HEK293T (cell line): ENCODE data around the gene COPS7A.

Experiments used
- CTCF ChIA-PET: fragments of 350-600 bp; formaldehyde crosslinking; extraction: SDS; loops from one replicate; lab custom pipeline; 2021; ENCODE audit warnings: antibody characterized with exemption, inconsistent platforms; lab: Yijun Ruan, JAX
- POLR2A ChIA-PET: fragments of 350-600 bp; formaldehyde crosslinking; extraction: SDS; loops from one replicate; lab custom pipeline; 2020; ENCODE audit warnings: antibody characterized with exemption, inconsistent platforms; lab: Yijun Ruan, JAX
- DNase-seq: peaks from one replicate; pipeline ENCODE4 v3.0.0; 2012; ENCODE audit warnings: mixed read lengths; ENCODE audit errors: extremely low spot score
- ARNT ChIP-seq: fragments of 450-650 bp; IDR thresholded peaks from 2 replicates; pipeline ENCODE4 v1.6.1; 2017; ENCODE audit warnings: mild to moderate bottlenecking
- BHLHE40 ChIP-seq: fragments of 450-650 bp; IDR thresholded peaks from 2 replicates; pipeline ENCODE4 v1.6.1; 2016; ENCODE audit warnings: mild to moderate bottlenecking, moderate library complexity, borderline replicate concordance
- CTBP1 ChIP-seq: fragments of 450-650 bp; IDR thresholded peaks from 2 replicates; pipeline ENCODE4 v1.6.1; 2016; ENCODE audit warnings: borderline replicate concordance
- ELF4 ChIP-seq: fragments of 450-650 bp; IDR thresholded peaks from 2 replicates; pipeline ENCODE4 v1.6.1; 2017; ENCODE audit warnings: antibody characterized with exemption
- FOXA1 ChIP-seq: fragments of 450-650 bp; IDR thresholded peaks from 2 replicates; pipeline ENCODE4 v1.6.1; 2016; ENCODE audit warnings: mild to moderate bottlenecking
- FOXK2 ChIP-seq: fragments of 450-650 bp; IDR thresholded peaks from 2 replicates; pipeline ENCODE4 v1.6.1; 2016; ENCODE audit warnings: mild to moderate bottlenecking
- FOXM1 ChIP-seq: fragments of 450-650 bp; IDR thresholded peaks from 2 replicates; pipeline ENCODE4 v1.6.1; 2017; ENCODE audit warnings: mild to moderate bottlenecking, borderline replicate concordance
- HDGF ChIP-seq: fragments of 450-650 bp; IDR thresholded peaks from 2 replicates; pipeline ENCODE4 v1.6.1; 2017; ENCODE audit warnings: antibody characterized with exemption, borderline replicate concordance
- L3MBTL2 ChIP-seq: fragments of 450-650 bp; conservative IDR thresholded peaks from 2 replicates; pipeline ENCODE4 v1.6.1; 2016; ENCODE audit warnings: mild to moderate bottlenecking
- LEF1 ChIP-seq: fragments of 450-650 bp; IDR thresholded peaks from 2 replicates; pipeline ENCODE4 v1.6.1; 2017; ENCODE audit warnings: mild to moderate bottlenecking, borderline replicate concordance
- NFRKB ChIP-seq: fragments of 450-650 bp; IDR thresholded peaks from 2 replicates; pipeline ENCODE4 v1.6.1; 2016; ENCODE audit warnings: mild to moderate bottlenecking, moderate library complexity
- PKNOX1 ChIP-seq: fragments of 450-650 bp; IDR thresholded peaks from 2 replicates; pipeline ENCODE4 v1.6.1; 2016
- SP1 ChIP-seq: fragments of 450-650 bp; IDR thresholded peaks from 2 replicates; pipeline ENCODE4 v1.6.1; 2017
- SUZ12 ChIP-seq: fragments of 450-650 bp; IDR thresholded peaks from 2 replicates; pipeline ENCODE4 v1.6.1; 2016; ENCODE audit warnings: mild to moderate bottlenecking
- TARDBP ChIP-seq: fragments of 450-650 bp; IDR thresholded peaks from 2 replicates; pipeline ENCODE4 v1.6.1; 2016
- ZNF384 ChIP-seq: fragments of 450-650 bp; IDR thresholded peaks from 2 replicates; pipeline ENCODE4 v1.6.1; 2016

Gene COPS7A

GRCh38 chr12:6770094-6770493 lies 46.2 kb downstream of the COPS7A start:
- ChIA-PET CTCF (interaction anchor here (2.1 kb wide), 1 partner anchor 17 kb away, joined by 15 read pairs; the partner anchor contains the start of gene MLF2), POLR2A (interaction anchor here (1.4 to 8.6 kb wide), 3 partner anchors 17 to 81 kb away, joined by 8 to 148 read pairs (median 46); partner anchors contain the start of genes GPR162, MLF2 and ZNF384)
- no peak for TF ChIP-seq FOXM1
- TF ChIP-seq CTBP1 = no peak
- TF ChIP-seq LEF1 = no peak
- no peak for TF ChIP-seq ELF4
- TF ChIP-seq NFRKB = no peak
- no peak for TF ChIP-seq BHLHE40
- no peak for TF ChIP-seq SP1
- TF ChIP-seq HDGF = no peak
- TF ChIP-seq TARDBP = no peak
- TF ChIP-seq FOXA1 = no peak
- TF ChIP-seq PKNOX1 = no peak
- TF ChIP-seq FOXK2 = no peak
- no peak for TF ChIP-seq SUZ12
- no peak for TF ChIP-seq ZNF384
- TF ChIP-seq ARNT = no peak
- TF ChIP-seq L3MBTL2 = no peak
- DNase-seq = no peak

GRCh38 chr12:6770600-6770999 lies 46.8 kb downstream of the COPS7A start:
- no peak for TF ChIP-seq SUZ12
- CTCF ChIA-PET = interaction anchor here (0.7 to 2.1 kb wide), 3 partner anchors 17 to 61 kb away, joined by 3 to 15 read pairs (median 6); partner anchors contain the start of gene MLF2
- no peak for DNase-seq
- POLR2A ChIA-PET = interaction anchor here (5.8 to 8.6 kb wide), 2 partner anchors 17 to 52 kb away, joined by 46 to 148 read pairs; partner anchors contain the start of genes GPR162 and MLF2

GRCh38 chr12:6771091-6771495 lies 47.2 kb downstream of the COPS7A start:
- POLR2A ChIA-PET = interaction anchor here (1.1 to 8.6 kb wide), 2 partner anchors 18 to 47 kb away, joined by 3 to 148 read pairs; partner anchors contain the start of genes COPS7A and MLF2

GRCh38 chr12:6771509-6772330 lies 47.9 kb downstream of the COPS7A start:
- POLR2A ChIA-PET = interaction anchor here (0.9 to 8.6 kb wide), 3 partner anchors 18 to 50 kb away, joined by 3 to 148 read pairs (median 3); partner anchors contain the start of genes COPS7A, GPR162 and MLF2
- no peak for DNase-seq
- TF ChIP-seq LEF1 (no peak), BHLHE40 (no peak), NFRKB (no peak), FOXM1 (no peak), TARDBP (no peak), FOXA1 (no peak), PKNOX1 (no peak)
- CTCF ChIA-PET = interaction anchor here (0.6 to 1.8 kb wide), 3 partner anchors 14 to 98 kb away, joined by 3 to 6 read pairs (median 5); partner anchors contain the start of gene MLF2

More at GRCh38 chr12:6771091-6771495, 47.2 kb downstream of the COPS7A start:
- DNase-seq = no peak
- CTCF ChIA-PET = interaction anchor here (0.6 to 1.8 kb wide), 3 partner anchors 18 to 99 kb away, joined by 3 to 6 read pairs (median 5); partner anchors contain the start of gene MLF2
- TF ChIP-seq LEF1 (no peak), PKNOX1 (no peak), ZNF384 (no peak), SUZ12 (no peak), FOXK2 (no peak), FOXM1 (no peak), HDGF (no peak)

GRCh38 chr12:6772331-6772695 lies 48.5 kb downstream of the COPS7A start, which contains the start of gene LAG3:
LAG3 (plus strand) TSS chr12:6772520; CDS start chr12:6772853, 333 bp downstream.
- CTCF ChIA-PET = interaction anchor here (1.0 to 1.8 kb wide), 2 partner anchors 14 to 19 kb away, joined by 3 to 6 read pairs; partner anchors contain the start of gene MLF2
- DNase-seq = no peak
- no peak for TF ChIP-seq FOXM1
- TF ChIP-seq HDGF = no peak
- no peak for TF ChIP-seq FOXK2
- no peak for TF ChIP-seq ARNT
- no peak for TF ChIP-seq BHLHE40
- no peak for TF ChIP-seq CTBP1
- TF ChIP-seq L3MBTL2 = no peak
- no peak for TF ChIP-seq NFRKB
- no peak for TF ChIP-seq FOXA1
- POLR2A ChIA-PET = interaction anchor here (0.9 to 1.1 kb wide), 2 partner anchors 49 kb away, joined by 3 read pairs; partner anchors contain the start of genes COPS7A and GPR162
